Coronary artery (tissue), 2 donors: Measurements from ENCODE around the gene C21orf58.

Source experiments
- DNase-seq: peaks from one replicate; pipeline ENCODE4 v3.0.0-alpha.2; 2017; ENCODE audit warnings: low spot score
- H3K27ac ChIP-seq, 2 donors: fragments of 200-600 bp; sonication (generic); one replicate each; pipeline ENCODE4 v1.5.1; 2016 to 2019
- H3K4me3 ChIP-seq: fragments of 200-600 bp; sonication (generic); 2 replicates; pipeline ENCODE4 v1.5.1; 2016; ENCODE audit warnings: mild to moderate bottlenecking, moderate library complexity
- TF ChIP-seq, protein P1 (sequence below): fragments of 200-600 bp; sonication (generic); IDR thresholded peaks from one replicate; pipeline ENCODE4 v1.5.1; 2019; ENCODE audit warnings: antibody characterized with exemption

C21orf58 gene

DNA sequence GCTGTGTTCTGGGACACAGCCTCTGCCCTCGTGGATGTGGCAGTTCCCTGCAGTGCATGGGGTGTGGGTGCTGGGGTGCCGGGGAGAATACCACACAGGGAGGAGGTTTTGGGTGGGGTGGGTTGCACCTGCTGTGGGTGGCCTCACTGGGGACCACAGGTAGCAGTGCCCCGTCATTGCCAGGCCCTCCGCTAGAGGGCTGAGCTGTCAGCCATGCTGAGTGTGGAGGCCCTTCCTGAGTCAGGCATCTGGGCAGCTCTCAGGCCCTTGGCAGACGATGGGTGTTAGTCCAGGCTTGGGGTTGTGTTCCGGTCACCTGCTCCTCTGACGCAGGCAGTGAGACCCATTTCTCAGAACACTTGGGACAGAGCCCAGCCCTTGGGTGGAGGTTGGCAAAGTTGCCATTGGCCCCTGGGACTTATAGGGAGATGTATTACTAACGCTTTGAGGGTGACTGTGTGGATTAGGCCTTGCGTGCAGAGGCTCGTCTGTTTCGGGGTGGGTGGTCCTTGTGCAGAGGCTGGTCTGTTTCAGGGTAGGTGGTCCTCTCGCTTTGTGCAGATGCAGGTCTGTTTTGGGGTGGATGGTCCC, 24.2 kb upstream of the C21orf58 start:
- DNase-seq, result no peak
- TF ChIP-seq, protein P1, sequence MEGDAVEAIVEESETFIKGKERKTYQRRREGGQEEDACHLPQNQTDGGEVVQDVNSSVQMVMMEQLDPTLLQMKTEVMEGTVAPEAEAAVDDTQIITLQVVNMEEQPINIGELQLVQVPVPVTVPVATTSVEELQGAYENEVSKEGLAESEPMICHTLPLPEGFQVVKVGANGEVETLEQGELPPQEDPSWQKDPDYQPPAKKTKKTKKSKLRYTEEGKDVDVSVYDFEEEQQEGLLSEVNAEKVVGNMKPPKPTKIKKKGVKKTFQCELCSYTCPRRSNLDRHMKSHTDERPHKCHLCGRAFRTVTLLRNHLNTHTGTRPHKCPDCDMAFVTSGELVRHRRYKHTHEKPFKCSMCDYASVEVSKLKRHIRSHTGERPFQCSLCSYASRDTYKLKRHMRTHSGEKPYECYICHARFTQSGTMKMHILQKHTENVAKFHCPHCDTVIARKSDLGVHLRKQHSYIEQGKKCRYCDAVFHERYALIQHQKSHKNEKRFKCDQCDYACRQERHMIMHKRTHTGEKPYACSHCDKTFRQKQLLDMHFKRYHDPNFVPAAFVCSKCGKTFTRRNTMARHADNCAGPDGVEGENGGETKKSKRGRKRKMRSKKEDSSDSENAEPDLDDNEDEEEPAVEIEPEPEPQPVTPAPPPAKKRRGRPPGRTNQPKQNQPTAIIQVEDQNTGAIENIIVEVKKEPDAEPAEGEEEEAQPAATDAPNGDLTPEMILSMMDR, result no peak
- Histone ChIP-seq H3K4me3 (no peak overlapping the region), H3K27ac (no peak overlapping the region)

DNA sequence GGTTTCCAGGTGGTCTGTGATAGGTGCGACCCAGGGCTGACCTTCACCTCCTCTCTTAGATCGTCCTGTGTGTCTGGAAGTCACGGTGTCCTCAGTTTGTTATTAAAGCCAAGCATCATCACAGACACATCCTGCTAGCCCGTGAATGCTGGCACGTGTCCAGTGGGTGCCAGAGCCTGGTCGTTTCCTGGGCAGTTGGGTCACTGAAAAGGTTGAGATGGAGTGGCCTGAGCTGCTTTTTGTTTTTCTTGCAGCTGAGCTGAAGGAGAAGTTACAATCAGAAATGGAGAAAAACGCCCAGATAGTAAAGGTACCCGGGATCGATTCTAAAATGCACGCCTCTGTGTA, 23.5 kb upstream of the C21orf58 start:
- Histone ChIP-seq H3K4me3 (no peak overlapping the region), H3K27ac (no peak overlapping the region)
- TF ChIP-seq, protein P1, result no peak
- DNase-seq, result no peak

DNA sequence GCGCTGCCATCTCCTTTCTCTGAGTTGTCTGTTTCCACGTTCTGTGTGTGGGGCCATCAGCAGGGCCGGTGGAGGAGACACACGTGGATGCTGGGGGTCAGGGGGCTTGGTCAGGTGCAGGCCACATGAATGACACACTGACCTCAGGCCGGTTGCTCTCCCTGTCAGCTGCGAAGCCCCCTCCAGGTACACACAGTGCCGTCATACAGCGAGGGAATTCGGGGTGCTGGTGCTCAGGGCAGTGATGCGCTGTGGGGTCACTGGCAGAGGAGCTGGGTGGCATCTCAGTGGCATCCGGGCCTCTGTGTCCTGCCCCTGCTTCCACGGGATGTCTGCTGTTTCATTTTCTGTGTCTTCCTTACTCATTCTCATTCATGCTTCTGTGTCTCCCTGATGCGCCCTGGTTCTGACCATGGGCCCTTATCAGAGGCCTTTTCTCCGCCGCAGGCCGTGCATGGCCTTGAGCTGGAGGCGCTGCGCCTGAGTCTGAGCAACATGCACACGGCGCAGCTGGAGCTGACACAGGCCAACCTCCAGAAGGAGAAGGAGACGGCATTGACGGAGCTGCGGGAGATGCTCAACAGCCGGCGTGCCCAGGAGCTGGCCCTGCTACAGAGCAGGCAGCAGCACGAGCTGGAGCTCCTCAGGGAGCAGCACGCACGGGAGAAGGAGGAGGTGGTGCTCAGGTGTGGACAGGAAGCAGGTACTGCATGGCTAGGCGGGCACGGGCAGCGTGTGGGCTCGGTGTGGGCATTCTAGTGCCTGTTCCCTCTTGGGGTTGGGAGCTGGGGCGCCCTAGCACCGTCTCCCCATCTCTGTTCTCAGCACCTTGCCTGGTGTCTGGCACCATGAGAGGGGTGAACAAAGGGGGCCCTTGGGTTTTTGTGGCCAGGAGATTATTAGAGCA, 22.9 kb upstream of the C21orf58 start:
- no peak for DNase-seq
- Histone ChIP-seq H3K27ac (no peak overlapping the region), H3K4me3 (no peak overlapping the region)
- TF ChIP-seq, protein P1, result no peak

DNA sequence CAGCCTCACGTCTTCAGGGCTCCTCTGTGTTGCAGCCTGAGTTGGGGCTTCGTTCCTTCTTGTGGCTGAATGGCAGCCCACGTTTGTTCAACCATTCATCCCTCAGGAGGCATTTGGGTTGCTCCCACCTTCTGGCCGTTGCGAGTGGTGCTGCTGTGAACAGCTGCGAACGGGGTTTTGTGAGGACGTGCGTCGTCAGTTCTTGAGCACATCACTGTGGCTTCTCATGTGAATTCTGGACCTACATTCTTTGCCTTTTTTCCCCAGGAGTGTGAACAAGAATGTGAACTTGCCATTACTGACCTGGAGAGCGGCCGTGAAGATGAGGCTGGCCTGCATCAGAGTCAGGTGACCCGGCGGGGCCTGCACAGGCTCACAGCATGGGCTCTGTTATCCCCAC, 22.2 kb upstream of the C21orf58 start:
- TF ChIP-seq, protein P1, result no peak
- H3K4me3 ChIP-seq, result no peak overlapping the region
- DNase-seq, result no peak
- H3K27ac ChIP-seq, result no peak overlapping the region

DNA sequence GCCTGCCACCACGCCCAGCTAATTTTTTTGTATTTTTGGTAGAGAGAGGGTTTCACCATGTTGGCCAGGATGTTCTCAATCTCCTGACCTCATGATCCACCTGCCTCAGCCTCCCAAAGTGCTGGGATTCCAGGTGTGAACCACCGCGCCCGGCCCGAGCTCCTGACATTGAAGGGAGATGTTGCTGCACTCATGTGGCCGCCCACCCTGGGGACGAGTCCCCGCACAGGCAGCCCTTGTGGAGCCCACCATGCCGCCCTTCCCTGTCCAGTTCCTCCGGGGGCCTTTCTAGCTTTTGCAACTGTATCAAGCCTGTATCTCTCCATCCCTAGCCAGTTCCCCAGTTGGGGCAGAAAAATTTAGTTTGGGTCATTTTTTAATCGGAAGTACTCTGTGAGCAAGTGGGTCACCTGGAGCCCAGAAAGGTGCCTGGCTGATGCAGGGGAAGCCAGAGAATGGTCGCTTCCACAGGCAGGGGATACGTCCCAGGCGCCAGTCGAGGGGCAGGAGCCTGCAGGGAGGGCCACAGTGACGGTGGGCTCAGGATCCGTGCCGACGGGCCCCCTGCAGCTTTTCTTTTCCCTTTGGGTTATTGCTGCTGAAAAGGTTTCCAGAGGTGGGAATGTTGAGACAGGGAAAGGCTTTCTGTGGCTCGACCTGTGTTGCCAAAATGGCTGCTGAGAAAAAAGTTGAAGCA, 20.7 kb upstream of the C21orf58 start:
- Histone ChIP-seq H3K27ac (no peak overlapping the region), H3K4me3 (no peak overlapping the region)
- DNase-seq, result no peak
- TF ChIP-seq, protein P1, result no peak

DNA sequence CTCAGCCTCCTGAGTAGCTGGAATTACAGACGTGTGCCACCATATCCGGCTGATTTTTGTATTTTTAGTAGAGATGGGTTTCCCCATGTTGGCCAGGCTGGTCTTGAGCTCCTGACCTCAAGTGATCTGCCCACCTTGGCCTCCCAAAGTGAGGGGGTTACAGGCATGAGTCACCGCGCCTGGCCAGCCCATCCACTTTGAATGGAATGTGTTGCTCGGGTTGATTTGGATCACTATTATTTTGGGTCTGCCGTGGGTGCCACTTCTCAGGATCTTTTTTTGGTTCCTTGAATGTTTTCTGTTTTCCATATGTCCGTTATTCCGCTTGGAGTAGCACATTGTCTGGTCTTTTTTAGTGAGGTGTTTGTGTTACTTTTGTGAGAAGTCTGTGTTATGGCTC, 17.3 kb upstream of the C21orf58 start:
- TF ChIP-seq, protein P1, result no peak
- H3K4me3 ChIP-seq, result no peak overlapping the region
- no peak for DNase-seq
- no peak overlapping the region for H3K27ac ChIP-seq
